Measurements from ENCODE around the gene NT5C1B.

- TF ChIP-seq EP300 (conservative IDR thresholded peaks at IDR 0.05; ENCODE audit: poor library complexity, severe bottlenecking): no peak
- TF ChIP-seq TAF1 (IDR thresholded peaks at IDR 0.05; ENCODE audit: low read depth): no peak
- no peak for TF ChIP-seq EZH2 (IDR thresholded peaks at IDR 0.05; ENCODE audit: borderline replicate concordance, insufficient read depth, low read length, poor library complexity, severe bottlenecking)
These were observed 21.3 kb upstream of the NT5C1B start for GRCh38 chr2:18610651-18611050.

Measured in neural cell (in vitro differentiated cells).